Lower leg skin (tissue), 3 donors: ENCODE measurements around the gene TM9SF2.

ENCODE experiments used
- CTCF ChIP-seq, 3 donors: fragments of 450-650 bp; IDR thresholded peaks; one replicate each; pipeline ENCODE4 v1.5.1; 2016; ENCODE audit warnings: antibody characterized with exemption in 3 of 3, mild to moderate bottlenecking in 3 of 3, moderate library complexity in 2 of 3
- POLR2A ChIP-seq, 2 donors: fragments of 450-650 bp; IDR thresholded peaks; one replicate each; pipeline ENCODE4 v1.6.1; 2016 to 2017; ENCODE audit warnings: antibody characterized with exemption in 2 of 2, mild to moderate bottlenecking in 1 of 2, moderate library complexity in 1 of 2

GRCh38 chr13:99589575-99589974, 88.3 kb downstream of the TM9SF2 start:
- TF ChIP-seq POLR2A (IDR thresholded peaks at IDR 0.05), result no peak
- TF ChIP-seq CTCF (IDR thresholded peaks at IDR 0.05), result no peak
